ENCODE data around the gene XXYLT1.

- TF ChIP-seq CTCF (IDR thresholded peaks at IDR 0.05 in 2 of 3, conservative IDR thresholded peaks at IDR 0.05 in 1 of 3; ENCODE audit: borderline replicate concordance in 1 of 3, insufficient read depth in 1 of 3, low read depth in 2 of 3, low read length in 2 of 3) (peak in 2 of 3 experiments; percentile 49 to 55; a peak in 5 of 6 replicates), POLR2A (IDR thresholded peaks at IDR 0.05; ENCODE audit: borderline replicate concordance, extremely low read depth, insufficient read depth, insufficient read length) (peak; percentile 45), ATF3 (IDR thresholded peaks at IDR 0.05) (no peak)
Observed at GRCh38 chr3:195270817-195271409, at the start of gene XXYLT1.

Data from HCT116 (cell line).